ENCODE measurements around the gene CDH4.

GRCh38 chr20:61219021-61219431 is 33.0 kb upstream of the CDH4 start:
- no peak for TF ChIP-seq CTCF (conservative IDR thresholded peaks at IDR 0.05)
- TF ChIP-seq ZFX (IDR thresholded peaks at IDR 0.05), result no peak

Data from C4-2B (cell line).